Adrenal gland (tissue), 12 donors: Measurements from ENCODE around the gene RASSF1. TPM values are rescaled to one million over a fixed set of nuclear protein-coding genes. Genes with fewer than 3 reads are reported as not detected.

Experiments used
- DNase-seq, 7 donors: peaks; one replicate each; pipeline ENCODE4 v3.0.0-alpha.2; 2019 to 2020
- H3K27ac ChIP-seq, 5 donors: fragments of 200-600 bp; sonication (generic) in 4 of 5; 1 replicate in 3 of 5; 2 replicates in 2 of 5; pipeline versions ENCODE4 v1.5.1 to v1.8.0; 2016 to 2020; ENCODE audit warnings: mild to moderate bottlenecking in 1 of 5
- H3K27me3 ChIP-seq: fragments of 200-600 bp; 2 replicates; pipeline ENCODE4 v1.8.0; 2021
- H3K36me3 ChIP-seq, 2 donors: fragments of 200-600 bp; replicated peaks in 1 of 2; 1 replicate in 1 of 2; 2 replicates in 1 of 2; pipeline versions ENCODE4 v1.5.1 to v1.8.0; 2018 to 2022
- H3K4me1 ChIP-seq, 2 donors: fragments of 200-600 bp; replicated peaks in 1 of 2; 1 replicate in 1 of 2; 2 replicates in 1 of 2; pipeline versions ENCODE4 v1.5.1 to v1.8.0; 2018 to 2021
- H3K4me3 ChIP-seq, 4 donors: fragments of 200-600 bp; sonication (generic) in 3 of 4; one replicate each; pipeline ENCODE4 v1.5.1; 2016 to 2018
- H3K9me3 ChIP-seq, 3 donors: fragments of 200-600 bp; sonication (generic) in 1 of 3; replicated peaks in 1 of 3; 1 replicate in 2 of 3; 2 replicates in 1 of 3; pipeline versions ENCODE4 v1.5.1 to v1.8.0; 2016 to 2021
- POLR2A ChIP-seq, 2 donors: fragments of 450-650 bp; IDR thresholded peaks; one replicate each; pipeline ENCODE4 v1.6.1; 2017; ENCODE audit warnings: antibody characterized with exemption in 2 of 2, mild to moderate bottlenecking in 2 of 2, moderate library complexity in 1 of 2
- WGBS, 4 donors: extraction: QIAGEN DNeasy Blood & Tissue Kit in 2 of 4; methylation state at CpG; one replicate each; pipeline versions ENCODE4 v1.1.5 to v1.1.7; 2013 to 2017; 5-methylcytosine and 5-hydroxymethylcytosine counted together
- intact Hi-C, 2 donors: fragments of 100-400 bp; cut with DNase I; formaldehyde crosslinking; loops; one replicate each; pipeline versions ENCODE4 v1.14.1 to v1.15.0; 2022 to 2023
- polyA plus RNA-seq, 3 donors: library from polyadenylated mRNA; stranded (reverse); fragments of 200-250 nt in 2 of 3; fragments of 350-450 nt in 1 of 3; fragmentation: Illumina TruSeq in 1 of 3; extraction: RNeasy Lipid Tissue Mini Kit (QIAGEN cat#74804) in 1 of 3; gene quantifications; one replicate each; pipeline ENCODE4 v1.2.3, GENCODE V29; 2013 to 2014
- total RNA-seq, 9 donors: library from RNA; depleted of rRNA in 4 of 9; stranded (reverse); fragments of >200 nt in 4 of 9; fragments of 120-200 nt in 1 of 9; fragmentation: NEBNext Ultra II Directional in 1 of 9; extraction: Animal tissue kit (Norgen Biotek cat#: 25700) in 1 of 9; gene quantifications; one replicate each; pipeline versions ENCODE4 v1.1.0 to v1.2.4, GENCODE V29; 2013 to 2023
- TF ChIP-seq, protein P1 (sequence below), 6 experiments: fragments of 450-650 bp in 4 of 6; fragments of 200-600 bp in 2 of 6; sonication (generic) in 1 of 6; IDR thresholded peaks; 1 replicate in 5 of 6; 2 replicates in 1 of 6; pipeline versions ENCODE4 v1.5.1 to v1.8.0; 2016 to 2021; ENCODE audit warnings: antibody characterized with exemption in 6 of 6, mild to moderate bottlenecking in 2 of 6, moderate library complexity in 1 of 6
- donor health status: healthy with polysubstance abuse.
- donor health status: Bipolar disorder and iron deficiency.
- donor health status: DM: yes; HTN: yes; CAD: no.
- donor health status: DM: no; HTN: no; CAD: no.
- donor health status: DM: no; HTN: no; CAD: no.
- donor health status: DM: yes; HTN: yes; CAD: no.

RASSF1 gene
- total and polyA plus RNA-seq, 12 donors, result 9.6 to 27.4 (median 14.7) TPM

- H3K36me3 ChIP-seq, result peaks cover 0 to 35% of the 10 kb centered on the region in 2 donors
- H3K9me3 ChIP-seq, result no peaks in the 10 kb centered on the region
- no peaks in the 10 kb centered on the region for H3K27me3 ChIP-seq
- 54 to 79% (median 65%) methylated on average over 12 of the region's 12 CpGs for WGBS, 4 donors
- peaks cover 29 to 51% of the 10 kb centered on the region in 2 donors for H3K4me1 ChIP-seq
- no peak overlapping the region for H3K4me3 ChIP-seq
- peak in 1 of 2 donors; percentile 10 for TF ChIP-seq POLR2A (IDR thresholded peaks at IDR 0.05)
- TF ChIP-seq, protein P1, sequence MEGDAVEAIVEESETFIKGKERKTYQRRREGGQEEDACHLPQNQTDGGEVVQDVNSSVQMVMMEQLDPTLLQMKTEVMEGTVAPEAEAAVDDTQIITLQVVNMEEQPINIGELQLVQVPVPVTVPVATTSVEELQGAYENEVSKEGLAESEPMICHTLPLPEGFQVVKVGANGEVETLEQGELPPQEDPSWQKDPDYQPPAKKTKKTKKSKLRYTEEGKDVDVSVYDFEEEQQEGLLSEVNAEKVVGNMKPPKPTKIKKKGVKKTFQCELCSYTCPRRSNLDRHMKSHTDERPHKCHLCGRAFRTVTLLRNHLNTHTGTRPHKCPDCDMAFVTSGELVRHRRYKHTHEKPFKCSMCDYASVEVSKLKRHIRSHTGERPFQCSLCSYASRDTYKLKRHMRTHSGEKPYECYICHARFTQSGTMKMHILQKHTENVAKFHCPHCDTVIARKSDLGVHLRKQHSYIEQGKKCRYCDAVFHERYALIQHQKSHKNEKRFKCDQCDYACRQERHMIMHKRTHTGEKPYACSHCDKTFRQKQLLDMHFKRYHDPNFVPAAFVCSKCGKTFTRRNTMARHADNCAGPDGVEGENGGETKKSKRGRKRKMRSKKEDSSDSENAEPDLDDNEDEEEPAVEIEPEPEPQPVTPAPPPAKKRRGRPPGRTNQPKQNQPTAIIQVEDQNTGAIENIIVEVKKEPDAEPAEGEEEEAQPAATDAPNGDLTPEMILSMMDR (IDR thresholded peaks at IDR 0.05), result no peak
- peak overlapping the region in 4 of 5 donors; percentile 22 to 98 (median 58) for H3K27ac ChIP-seq
- peak in 1 of 7 donors; percentile 44 for DNase-seq
- intact Hi-C loops, result loop anchor here in 1 of 2 donors (5.0 kb wide), 1 partner anchor 47 kb away; no protein-coding TSS in a partner anchor
Observed at GRCh38 chr3:50333744-50334328, 6.8 kb downstream of the RASSF1 start.

DNA sequence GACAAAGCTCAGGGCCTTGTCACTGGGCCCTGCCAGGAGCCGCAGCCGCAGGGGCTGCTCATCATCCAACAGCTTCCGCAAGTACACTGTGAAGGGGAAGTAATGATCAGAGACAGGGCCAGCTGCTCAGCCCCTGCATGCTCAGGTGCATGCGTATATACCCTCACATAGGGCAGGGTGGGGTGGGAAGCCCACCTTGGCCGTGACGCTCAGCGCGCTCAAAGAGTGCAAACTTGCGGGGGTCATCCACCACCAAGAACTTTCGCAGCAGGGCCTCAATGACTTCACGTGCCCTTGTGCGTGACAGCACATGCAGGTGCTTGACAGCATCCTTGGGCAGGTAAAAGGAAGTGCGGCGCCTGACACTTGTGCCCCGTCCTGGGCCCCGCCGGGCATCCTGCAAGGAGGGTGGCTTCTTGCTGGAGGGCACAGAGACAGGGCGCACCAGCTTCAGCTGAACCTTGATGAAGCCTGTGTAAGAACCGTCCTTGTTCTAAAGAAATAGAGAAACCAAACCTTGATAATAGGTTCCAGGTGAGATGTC is 9.2 kb downstream of the RASSF1 start:
- H3K36me3 ChIP-seq, result peaks cover 0 to 35% of the 10 kb centered on the region in 2 donors
- no peak overlapping the region for H3K4me3 ChIP-seq
- TF ChIP-seq, protein P1 (IDR thresholded peaks at IDR 0.05), result no peak
- TF ChIP-seq POLR2A (IDR thresholded peaks at IDR 0.05), result no peak
- intact Hi-C loops, result loop anchor here in 1 of 2 donors (5.0 kb wide), 1 partner anchor 44 kb away; no protein-coding TSS in a partner anchor
- H3K27ac ChIP-seq, result no peak overlapping the region
- no peaks in the 10 kb centered on the region for H3K27me3 ChIP-seq
- DNase-seq, result no peak
- WGBS, 4 donors, result 94 to 96% (median 95%) methylated on average over 11 to 19 of the region's 19 CpGs
- no peaks in the 10 kb centered on the region for H3K9me3 ChIP-seq
- peaks cover 28 to 51% of the 10 kb centered on the region in 2 donors for H3K4me1 ChIP-seq

- H3K9me3 ChIP-seq, result no peaks in the 10 kb centered on the region
- intact Hi-C loops, result loop anchor here in 1 of 2 donors (5.0 kb wide), 1 partner anchor 43 kb away; no protein-coding TSS in a partner anchor
- peaks cover 17 to 40% of the 10 kb centered on the region in 2 donors for H3K4me1 ChIP-seq
- H3K27ac ChIP-seq, result no peak overlapping the region
- WGBS, 4 donors, result 86 to 95% (median 91%) methylated on average over 9 to 10 of the region's 10 CpGs
- TF ChIP-seq, protein P1 (IDR thresholded peaks at IDR 0.05), result no peak
- no peak for TF ChIP-seq POLR2A (IDR thresholded peaks at IDR 0.05)
- no peak for DNase-seq
- no peaks in the 10 kb centered on the region for H3K27me3 ChIP-seq
- peaks cover 0 to 46% of the 10 kb centered on the region in 2 donors for H3K36me3 ChIP-seq
- H3K4me3 ChIP-seq, result no peak overlapping the region
Observed at GRCh38 chr3:50330330-50330729, 10.3 kb downstream of the RASSF1 start.

DNA sequence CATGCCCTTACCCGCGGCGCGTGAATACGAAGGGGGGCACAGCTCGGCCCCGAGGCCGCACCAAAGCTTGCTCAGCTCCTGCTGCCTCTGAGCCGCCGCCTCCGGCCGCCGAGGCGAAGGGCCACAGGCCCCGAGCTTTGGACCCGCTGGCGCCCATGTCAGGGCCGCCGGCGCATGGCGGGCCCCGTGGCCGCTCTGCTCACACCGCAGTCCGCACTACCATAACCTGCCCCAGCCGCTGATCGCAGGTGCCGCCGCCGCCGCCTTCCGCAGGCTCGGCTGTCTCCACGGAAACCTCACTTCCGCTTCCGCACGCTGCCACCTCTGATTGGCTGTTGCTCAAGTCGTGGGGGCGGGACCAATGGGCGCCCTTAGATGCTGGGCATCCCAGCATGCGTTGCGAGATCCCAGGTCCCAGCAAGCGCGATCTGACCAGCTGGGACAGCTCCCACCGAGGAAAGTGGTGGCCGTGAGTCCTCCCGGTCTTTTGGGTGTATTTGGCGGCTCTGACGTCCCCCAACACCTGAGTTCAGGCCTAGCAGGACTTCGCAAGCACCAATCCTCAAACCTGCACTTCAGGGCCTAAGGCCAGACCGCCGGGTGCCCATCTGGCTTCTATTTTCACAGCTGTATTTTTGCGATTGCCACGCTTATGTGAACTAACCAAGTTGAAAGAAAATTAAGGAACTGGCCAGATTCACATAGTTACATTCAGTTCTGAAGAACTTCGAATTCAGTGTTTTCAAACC is 12.5 kb downstream of the RASSF1 start, which contains the start of gene TUSC2:
Gene TUSC2 (minus strand): TSS at position 281 of the 749 bp plus-strand sequence. CDS start 124 bp downstream, at position 157.
- Histone ChIP-seq H3K9me3 (no peaks in the 10 kb centered on the region), H3K36me3 (peaks cover 0 to 46% of the 10 kb centered on the region in 2 donors), H3K27me3 (no peaks in the 10 kb centered on the region), H3K4me3 (peak within 1 kb of the TSS; percentile 63 to 92 (median 83)), H3K27ac (peak within 1 kb of the TSS; percentile 30 to 85 (median 63)), H3K4me1 (peaks cover 12 to 36% of the 10 kb centered on the region in 2 donors)
- WGBS, 4 donors, result 2 to 4% (median 3%) methylated on average over 21 to 55 of the region's 55 CpGs
- TF ChIP-seq POLR2A (IDR thresholded peaks at IDR 0.05), result peak; percentile 53 to 68
- TF ChIP-seq, protein P1 (IDR thresholded peaks at IDR 0.05), result no peak
- DNase-seq, result peak; percentile 96 to 99 (median 98)
- intact Hi-C loops, result no loop called here
